ENCODE results near the gene ELOVL6. TPM values are rescaled to one million over a fixed set of nuclear protein-coding genes. Genes with fewer than 3 reads are reported as not detected.

ELOVL6 gene
- total RNA-seq: 10 to 100 TPM; 12.6 to 15.2 TPM

GRCh38 chr4:110198435-110199416 lies at the start of gene ELOVL6:
TSS of gene ELOVL6 (minus strand) at chr4:110198615. CDS start at chr4:110198335, 280 bp downstream.

